K562 (cell line): ENCODE measurements around the gene MARK4. TPM values are rescaled to one million over a fixed set of nuclear protein-coding genes. Genes with fewer than 3 reads are reported as not detected.

Experiments used
- ATAC-seq: fragments of 200-7000 bp; cut with Tn5 transposase; 3 replicates; pipeline ENCODE4 v1.9.1; 2020; ENCODE audit warnings: moderate library complexity
- BruUV-seq: library from RNA; stranded (reverse); fragments of 400-500 nt; replicated peaks from 2 replicates; lab custom pipeline; 2021; lab: Mats Ljungman, UMichigan
- CTCF ChIA-PET: fragments of 300-600 bp; formaldehyde crosslinking; extraction: SDS; loops from one replicate; lab custom pipeline; 2021; ENCODE audit warnings: low intra/inter-chr PET ratio; lab: Yijun Ruan, JAX
- POLR2A ChIA-PET: fragments of 300-600, 350-650 bp; sonication (Branson Sonifier 250); formaldehyde crosslinking; extraction: SDS; loops from one replicate; lab custom pipeline; 2021; ENCODE audit warnings: antibody characterized with exemption, inconsistent platforms; lab: Yijun Ruan, JAX
- DNase-seq, 4 experiments: peaks; one replicate each; pipeline versions ENCODE4 v3.0.0 to v3.0.0-alpha.2; 2011 to 2018; ENCODE audit warnings: low spot score in 3 of 4, mixed read lengths in 3 of 4; ENCODE audit errors: extremely low read depth in 1 of 4
- FAIRE-seq: peaks from 2 replicates; lab custom pipeline; 2011; peaks lifted over from hg19 to GRCh38; lab: Jason Lieb, UNC
- H2AFZ ChIP-seq: 2 replicates; pipeline ENCODE4 v1.6.0; 2011; ENCODE audit warnings: low read depth, low read length, control low read depth, inconsistent platforms
- H3K27ac ChIP-seq: fragments of 200-600 bp; 3 replicates; pipeline ENCODE4 v1.8.0; 2011; ENCODE audit warnings: low read depth, mild to moderate bottlenecking, control low read depth, inconsistent platforms, low read length, moderate library complexity, mixed read lengths; ENCODE audit errors: extremely low read depth
- H3K27me3 ChIP-seq, 2 experiments: fragments of 300-600 bp in 1 of 2; 2 replicates in 1 of 2; 3 replicates in 1 of 2; pipeline versions ENCODE4 v1.6.0 to v1.8.0; 2011; ENCODE audit warnings: inconsistent platforms in 2 of 2, low read length in 2 of 2, mild to moderate bottlenecking in 1 of 2, mixed read lengths in 1 of 2, moderate library complexity in 1 of 2; ENCODE audit not compliant: control insufficient read depth in 2 of 2, insufficient read depth in 2 of 2
- H3K36me3 ChIP-seq: fragments of 300-600 bp; 3 replicates; pipeline ENCODE4 v1.8.0; 2011; ENCODE audit warnings: mild to moderate bottlenecking, low read length, inconsistent platforms; ENCODE audit not compliant: control insufficient read depth, insufficient read depth
- H3K4me1 ChIP-seq, 2 experiments: fragments of 200-600 bp in 1 of 2; replicated peaks in 1 of 2; 2 replicates in 1 of 2; 3 replicates in 1 of 2; pipeline versions ENCODE4 v1.5.1 to v1.8.0; 2011; ENCODE audit warnings: inconsistent platforms in 2 of 2, low read length in 2 of 2, mild to moderate bottlenecking in 1 of 2, mixed read lengths in 1 of 2, moderate library complexity in 1 of 2; ENCODE audit not compliant: control insufficient read depth in 2 of 2, insufficient read depth in 2 of 2
- H3K4me2 ChIP-seq: 2 replicates; pipeline ENCODE4 v1.6.1; 2011; ENCODE audit warnings: low read length, control low read depth, inconsistent platforms, mixed read lengths; ENCODE audit not compliant: insufficient read depth
- H3K4me3 ChIP-seq: fragments of 200-600 bp; sonication (generic), shearing (Covaris generic); 2 replicates; pipeline ENCODE4 v1.5.1; 2016; ENCODE audit warnings: control low read depth, inconsistent platforms
- H3K79me2 ChIP-seq: fragments of 200-600 bp; 3 replicates; pipeline ENCODE4 v1.8.0; 2011; ENCODE audit warnings: low read length, inconsistent platforms; ENCODE audit not compliant: control insufficient read depth, insufficient read depth
- H3K9ac ChIP-seq, 2 experiments: 2 replicates each; pipeline versions ENCODE4 v1.6.0 to v1.6.1; 2011; ENCODE audit warnings: low read depth in 2 of 2, low read length in 2 of 2, control low read depth in 1 of 2, inconsistent platforms in 1 of 2, mild to moderate bottlenecking in 1 of 2, mixed read lengths in 1 of 2; ENCODE audit not compliant: insufficient read depth in 1 of 2
- H3K9me1 ChIP-seq: one replicate; pipeline ENCODE4 v1.6.0; 2011; ENCODE audit warnings: inconsistent platforms, mild to moderate bottlenecking, low read length, moderate library complexity; ENCODE audit not compliant: control insufficient read depth, insufficient read depth
- H3K9me3 ChIP-seq: replicated peaks from 2 replicates; pipeline ENCODE4 v1.5.1; 2011; ENCODE audit warnings: low read depth, low read length, inconsistent platforms; ENCODE audit not compliant: control insufficient read depth, insufficient read depth
- H4K20me1 ChIP-seq: replicated peaks from 2 replicates; pipeline ENCODE4 v1.6.1; 2011; ENCODE audit warnings: low read length, inconsistent platforms, mixed read lengths; ENCODE audit not compliant: control insufficient read depth, insufficient read depth
- BMI1 ChIP-seq: fragments of 150-350 bp; IDR thresholded peaks from 2 replicates; pipeline ENCODE4 v1.6.1; 2014; ENCODE audit warnings: low read length
- CHCHD3 ChIP-seq: fragments of 250-450 bp; sonication (Bioruptor Pico); IDR thresholded peaks from 2 replicates; pipeline ENCODE4 v2.1.2; 2022; ENCODE audit warnings: mild to moderate bottlenecking
- CHD2 ChIP-seq: IDR thresholded peaks from 2 replicates; pipeline ENCODE4 v1.6.1; 2011; ENCODE audit warnings: low read depth, low read length
- DDX20 ChIP-seq: fragments of 450-650 bp; IDR thresholded peaks from 2 replicates; pipeline ENCODE4 v1.6.1; 2016; ENCODE audit warnings: missing genetic modification characterization, low read depth, mild to moderate bottlenecking, missing compliant biosample characterization, moderate library complexity
- EZH2 ChIP-seq: IDR thresholded peaks from 2 replicates; pipeline ENCODE4 v1.6.1; 2012; ENCODE audit warnings: low read depth, mild to moderate bottlenecking, inconsistent platforms, low read length, borderline replicate concordance
- HDGF ChIP-seq: fragments of 450-650 bp; IDR thresholded peaks from 2 replicates; pipeline ENCODE4 v1.6.1; 2016
- IRF2 ChIP-seq: sonication (generic); formaldehyde crosslinking; IDR thresholded peaks from 2 replicates; pipeline ENCODE4 v1.8.1; 2022; ENCODE audit warnings: mild to moderate bottlenecking, missing genetic modification reagents
- KAT8 ChIP-seq: fragments of 450-650 bp; IDR thresholded peaks from 2 replicates; pipeline ENCODE4 v1.6.1; 2016; ENCODE audit warnings: low read depth, mild to moderate bottlenecking
- MYNN ChIP-seq, 2 experiments: sonication (generic); formaldehyde crosslinking in 1 of 2; IDR thresholded peaks; 2 replicates each; pipeline versions ENCODE4 v1.5.0 to v1.6.1; 2016 to 2020; ENCODE audit warnings: antibody characterized with exemption in 1 of 2, missing genetic modification reagents in 1 of 2
- NCOA2 ChIP-seq, 2 experiments: fragments of 450-650 bp; IDR thresholded peaks; 2 replicates each; pipeline ENCODE4 v1.6.1; 2018; ENCODE audit warnings: mild to moderate bottlenecking in 2 of 2, moderate library complexity in 1 of 2; ENCODE audit not compliant: partially characterized antibody in 2 of 2
- RB1 ChIP-seq: fragments of 450-650 bp; IDR thresholded peaks from 2 replicates; pipeline ENCODE4 v1.6.1; 2017; ENCODE audit warnings: low read depth, mild to moderate bottlenecking
- RNF2 ChIP-seq: sonication (generic); IDR thresholded peaks from 2 replicates; pipeline ENCODE4 v1.6.1; 2016
- SREBF2 ChIP-seq: sonication (generic); formaldehyde crosslinking; IDR thresholded peaks from 2 replicates; pipeline ENCODE4 v1.4.0; 2020; ENCODE audit warnings: mild to moderate bottlenecking, missing genetic modification reagents
- THRAP3 ChIP-seq: fragments of 450-650 bp; IDR thresholded peaks from 2 replicates; pipeline ENCODE4 v1.6.1; 2016; ENCODE audit warnings: mild to moderate bottlenecking, inconsistent platforms, borderline replicate concordance
- ZBTB12 ChIP-seq: fragments of 250-450 bp; sonication (Bioruptor Pico); IDR thresholded peaks from 2 replicates; pipeline ENCODE4 v1.4.0; 2020
- ZNF143 ChIP-seq: sonication (generic); formaldehyde crosslinking; IDR thresholded peaks from 2 replicates; pipeline ENCODE4 v1.9.0; 2022; ENCODE audit warnings: mild to moderate bottlenecking, missing genetic modification reagents
- ZNF175 ChIP-seq: fragments of 200-800 bp; sonication (Bioruptor generic); IDR thresholded peaks from 2 replicates; pipeline ENCODE4 v1.6.1; 2016; ENCODE audit warnings: low read depth, mild to moderate bottlenecking, missing genetic modification characterization, missing compliant biosample characterization
- ZNF274 ChIP-seq: IDR thresholded peaks from 2 replicates; pipeline ENCODE4 v1.6.1; 2011; ENCODE audit warnings: low read depth, mild to moderate bottlenecking, low read length, moderate library complexity, borderline replicate concordance
- ZNF57 ChIP-seq: fragments of 450-650 bp; formaldehyde crosslinking; IDR thresholded peaks from 2 replicates; pipeline ENCODE4 v1.4.0; 2020; ENCODE audit warnings: mild to moderate bottlenecking, moderate library complexity
- WGBS: fragments of 100-300 bp; shearing (Covaris generic); methylation state at CpG from one replicate; pipeline ENCODE4 v1.1.6; 2016; ENCODE audit warnings: low coverage, mixed read lengths; ENCODE audit not compliant: insufficient coverage; ENCODE audit errors: missing lambda C conversion rate; 5-methylcytosine and 5-hydroxymethylcytosine counted together
- in situ Hi-C: fragments of 300-500 bp; cut with MboI; formaldehyde crosslinking; loops from 4 replicates; pipeline ENCODE4 v1.15.0; 2018; ENCODE audit warnings: inconsistent platforms, mixed read lengths
- intact Hi-C: fragments of 100-400 bp; cut with micrococcal nuclease; formaldehyde crosslinking; loops from 2 replicates; pipeline ENCODE4 v1.14.2; 2022
- polyA plus RNA-seq, 8 experiments: library from polyadenylated mRNA; depleted of rRNA in 4 of 8; stranded (reverse) in 5 of 8; unstranded in 3 of 8; fragments of >200 nt; fragmentation: Nextera tagmentation in 2 of 8; fragmentation: Illumina TruSeq in 1 of 8; extraction: Ambion mirVana in 2 of 8; extraction: Trizol in 1 of 8; gene quantifications; 2 replicates each; pipeline versions ENCODE4 v1.2.1 to v1.2.3, GENCODE V29; 2011 to 2014; ENCODE audit warnings: inconsistent platforms in 1 of 8, missing spikeins in 1 of 8
- total RNA-seq, 7 experiments: library from RNA; depleted of rRNA in 6 of 7; stranded (reverse); fragments of >200 nt in 6 of 7; fragmentation: Illumina TruSeq in 2 of 7; extraction: Trizol in 2 of 7; gene quantifications; 2 replicates each; pipeline versions ENCODE4 v1.2.1 to v1.2.3, GENCODE V29; 2011 to 2021; ENCODE audit warnings: low replicate concordance in 1 of 7

MARK4 gene
- total and polyA plus RNA-seq, 9 of the 15 experiments (the other 6 are each of a cell fraction or from before 2014, with no cell fraction given) = 0.52 to 29.4 (median 8.6) TPM

- Histone ChIP-seq H4K20me1 (no peaks in the 10 kb centered on the region), H3K9me3 (no peaks in the 10 kb centered on the region), H3K9ac (no peak overlapping the region), H3K4me1 (peaks cover 11 to 23% of the 10 kb centered on the region in 2 experiments; a peak in 4 of 5 replicates), H3K4me3 (no peak overlapping the region), H3K4me2 (no peak overlapping the region), H3K36me3 (no peaks in the 10 kb centered on the region; the same call in 2 of the 3 replicates), H3K27me3 (no peaks in the 10 kb centered on the region), H2AFZ (no peak overlapping the region), H3K27ac (no peak overlapping the region), H3K9me1 (no peaks in the 10 kb centered on the region), H3K79me2 (no peaks in the 10 kb centered on the region)
- FAIRE-seq (no peak), ATAC-seq (no peak), DNase-seq (no peak)
- BruUV-seq = no TSS peak
- POLR2A ChIA-PET = no interaction called here
- in situ Hi-C loops (no loop called here), intact Hi-C loops (no loop called here)
- no peak for TF ChIP-seq HDGF
- no peak for TF ChIP-seq DDX20 (tag)
- no peak for TF ChIP-seq ZNF274
- no peak for TF ChIP-seq CHD2
- TF ChIP-seq BMI1 = no peak
- TF ChIP-seq EZH2 = no peak
- no peak for TF ChIP-seq ZNF175 (CRISPR knock-in tag)
- TF ChIP-seq ZNF57 (CRISPR knock-in tag) = no peak
- no peak for TF ChIP-seq RNF2
- TF ChIP-seq SREBF2 (CRISPR knock-in tag) = no peak
- no peak for TF ChIP-seq NCOA2 (IDR thresholded peaks at IDR 0.05; ENCODE audit: partially characterized antibody in 2 of 2)
- no peak for TF ChIP-seq ZBTB12 (CRISPR knock-in tag)
- TF ChIP-seq CHCHD3 = no peak
- no peak for TF ChIP-seq IRF2 (CRISPR knock-in tag)
- TF ChIP-seq THRAP3 = no peak
- no peak for TF ChIP-seq MYNN (IDR thresholded peaks at IDR 0.05)
- TF ChIP-seq MYNN (CRISPR knock-in tag; IDR thresholded peaks at IDR 0.05) = no peak
- no peak for TF ChIP-seq ZNF143
- no peak for TF ChIP-seq RB1
- no peak for TF ChIP-seq KAT8
- 82% methylated on average over 7 of the region's 14 CpGs for WGBS
- CTCF ChIA-PET = no interaction called here
Measured at GRCh38 chr19:45217957-45218334, 33.1 kb upstream of the MARK4 start.
